Testis (tissue), 2 donors: ENCODE data around the gene ALDH1A3.

Experiments used
- POLR2A ChIP-seq: fragments of 450-650 bp; IDR thresholded peaks from one replicate; pipeline ENCODE4 v1.6.1; 2017; ENCODE audit warnings: antibody characterized with exemption, mild to moderate bottlenecking, moderate library complexity
- TF ChIP-seq, protein P1 (sequence below), 3 experiments: fragments of 450-650 bp in 2 of 3; fragments of 200-600 bp in 1 of 3; sonication (generic) in 1 of 3; IDR thresholded peaks; one replicate each; pipeline ENCODE4 v1.5.1; 2016 to 2019; ENCODE audit warnings: antibody characterized with exemption in 3 of 3, mild to moderate bottlenecking in 2 of 3, moderate library complexity in 1 of 3

DNA sequence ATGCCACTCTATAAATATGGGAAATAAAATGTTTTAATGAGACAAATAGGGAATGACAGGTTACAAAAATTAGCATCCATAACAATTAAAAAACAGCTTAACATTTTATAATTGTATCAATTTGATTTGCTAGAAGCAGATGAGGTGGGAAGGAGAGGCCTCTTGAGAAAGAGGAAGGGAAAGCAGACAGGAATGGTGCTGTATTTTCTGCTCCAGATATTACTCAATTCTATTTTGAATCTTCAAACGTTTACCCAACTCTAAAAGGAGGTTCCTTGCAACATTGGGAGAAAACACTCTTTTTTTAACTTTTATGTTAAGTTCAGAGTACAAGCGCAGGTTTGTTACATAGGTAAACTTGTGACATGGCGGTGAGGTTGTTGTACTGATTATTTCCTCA is 44.9 kb upstream of the ALDH1A3 start:
- no peak for TF ChIP-seq POLR2A
- TF ChIP-seq, protein P1, sequence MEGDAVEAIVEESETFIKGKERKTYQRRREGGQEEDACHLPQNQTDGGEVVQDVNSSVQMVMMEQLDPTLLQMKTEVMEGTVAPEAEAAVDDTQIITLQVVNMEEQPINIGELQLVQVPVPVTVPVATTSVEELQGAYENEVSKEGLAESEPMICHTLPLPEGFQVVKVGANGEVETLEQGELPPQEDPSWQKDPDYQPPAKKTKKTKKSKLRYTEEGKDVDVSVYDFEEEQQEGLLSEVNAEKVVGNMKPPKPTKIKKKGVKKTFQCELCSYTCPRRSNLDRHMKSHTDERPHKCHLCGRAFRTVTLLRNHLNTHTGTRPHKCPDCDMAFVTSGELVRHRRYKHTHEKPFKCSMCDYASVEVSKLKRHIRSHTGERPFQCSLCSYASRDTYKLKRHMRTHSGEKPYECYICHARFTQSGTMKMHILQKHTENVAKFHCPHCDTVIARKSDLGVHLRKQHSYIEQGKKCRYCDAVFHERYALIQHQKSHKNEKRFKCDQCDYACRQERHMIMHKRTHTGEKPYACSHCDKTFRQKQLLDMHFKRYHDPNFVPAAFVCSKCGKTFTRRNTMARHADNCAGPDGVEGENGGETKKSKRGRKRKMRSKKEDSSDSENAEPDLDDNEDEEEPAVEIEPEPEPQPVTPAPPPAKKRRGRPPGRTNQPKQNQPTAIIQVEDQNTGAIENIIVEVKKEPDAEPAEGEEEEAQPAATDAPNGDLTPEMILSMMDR (IDR thresholded peaks at IDR 0.05), result no peak
